Right lobe of liver (tissue), 6 donors: ENCODE measurements around the gene ADAMTS2. TPM values are rescaled to one million over a fixed set of nuclear protein-coding genes. Genes with fewer than 3 reads are reported as not detected.

Source experiments
- ATAC-seq, 4 donors: fragments of 200-7000 bp; cut with Tn5 transposase; one replicate each; pipeline ENCODE4 v1.9.1; 2020; ENCODE audit warnings: mild to moderate bottlenecking in 4 of 4, moderate library complexity in 4 of 4
- DNase-seq, 3 donors: peaks; one replicate each; pipeline ENCODE4 v3.0.0-alpha.2; 2020
- H3K27ac ChIP-seq, 3 donors: fragments of 200-600 bp; one replicate each; pipeline ENCODE4 v1.8.0; 2022
- H3K27me3 ChIP-seq, 2 donors: fragments of 200-600 bp; one replicate each; pipeline ENCODE4 v1.8.0; 2022
- H3K36me3 ChIP-seq, 4 donors: fragments of 200-600 bp; sonication (generic) in 1 of 4; one replicate each; pipeline versions ENCODE4 v1.5.1 to v1.8.0; 2017 to 2022; ENCODE audit warnings: control low read depth in 1 of 4
- H3K4me1 ChIP-seq, 4 donors: fragments of 200-600 bp; sonication (generic) in 1 of 4; one replicate each; pipeline versions ENCODE4 v1.5.1 to v1.8.0; 2017 to 2022; ENCODE audit warnings: control low read depth in 1 of 4
- H3K4me3 ChIP-seq, 3 donors: fragments of 200-600 bp; one replicate each; pipeline ENCODE4 v1.8.0; 2022
- H3K9me3 ChIP-seq, 4 donors: fragments of 200-600 bp; sonication (generic) in 1 of 4; one replicate each; pipeline versions ENCODE4 v1.5.1 to v1.8.0; 2017 to 2022; ENCODE audit warnings: control low read depth in 1 of 4
- CTCF ChIP-seq, 4 donors: fragments of 200-600 bp in 3 of 4; fragments of 450-650 bp in 1 of 4; IDR thresholded peaks; one replicate each; pipeline versions ENCODE4 v1.5.1 to v1.8.0; 2016 to 2022; ENCODE audit warnings: antibody characterized with exemption in 4 of 4, mild to moderate bottlenecking in 2 of 4
- POLR2A ChIP-seq: fragments of 450-650 bp; IDR thresholded peaks from one replicate; pipeline ENCODE4 v1.6.1; 2017; ENCODE audit warnings: antibody characterized with exemption, mild to moderate bottlenecking
- WGBS: methylation state at CpG from one replicate; pipeline ENCODE4 v1.1.6; 2018; ENCODE audit warnings: low coverage, low lambda C conversion rate; ENCODE audit not compliant: insufficient coverage; ENCODE audit errors: missing lambda C conversion rate; 5-methylcytosine and 5-hydroxymethylcytosine counted together
- intact Hi-C, 2 donors: fragments of 100-400 bp; cut with DNase I; formaldehyde crosslinking; loops; one replicate each; pipeline versions ENCODE4 v1.11.2 to v1.14.1; 2022
- total RNA-seq, 6 experiments: library from RNA; depleted of rRNA in 2 of 6; stranded (reverse); fragments of >200 nt in 2 of 6; fragmentation: NEBNext Ultra II Directional in 3 of 6; extraction: Animal tissue kit (Norgen Biotek cat#: 25700) in 3 of 6; gene quantifications; one replicate each; pipeline versions ENCODE4 v1.1.0 to v1.2.4, GENCODE V29; 2016 to 2023
- donor health status: DM: no; HTN: yes; CAD: no.
- donor health status: DM: no; HTN: no; CAD: no.
- donor health status: DM: no; HTN: no; CAD: no.
- donor health status: DM: no; HTN: yes; CAD: no.
- donor health status: DM: no; HTN: yes; CAD: no.

The ADAMTS2 gene
- total RNA-seq, 6 experiments from 2014 or later = 6.3 to 18.9 (median 13.5) TPM

DNA sequence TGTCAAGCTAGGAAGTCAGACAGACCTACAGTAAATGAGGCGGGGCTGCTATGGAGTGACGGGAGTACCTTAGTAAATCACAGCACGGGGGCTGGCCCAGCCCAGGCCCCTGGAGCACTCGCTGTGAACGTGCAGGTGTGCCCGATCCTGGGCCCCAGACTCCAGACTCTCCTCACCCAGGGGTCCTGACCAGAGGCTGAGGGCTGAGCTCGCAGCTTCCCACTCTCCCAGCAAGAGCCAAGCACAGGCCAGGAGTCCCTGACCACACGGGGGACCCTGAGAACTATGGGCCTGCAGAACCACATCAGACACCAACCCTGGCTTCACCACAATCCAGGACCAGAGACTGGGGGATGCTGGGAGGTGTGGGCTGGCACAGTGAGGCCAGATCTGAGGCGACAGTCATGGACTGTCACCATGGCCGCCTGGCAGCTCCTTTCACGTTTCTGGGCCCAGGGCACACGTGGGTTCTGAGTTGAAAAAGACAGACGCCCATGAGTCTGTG is 73.4 kb downstream of the ADAMTS2 start:
- ATAC-seq (no peak), DNase-seq (peak; percentile 11 to 47 (median 38))
- Histone ChIP-seq H3K4me3 (no peak overlapping the region), H3K36me3 (no peaks in the 10 kb centered on the region), H3K4me1 (no peaks in the 10 kb centered on the region), H3K9me3 (no peaks in the 10 kb centered on the region), H3K27me3 (no peaks in the 10 kb centered on the region), H3K27ac (no peak overlapping the region)
- TF ChIP-seq CTCF (IDR thresholded peaks at IDR 0.05) (no peak), POLR2A (no peak)
- WGBS = 93% methylated on average over 3 of the region's 13 CpGs
- intact Hi-C loops = no loop called here

DNA sequence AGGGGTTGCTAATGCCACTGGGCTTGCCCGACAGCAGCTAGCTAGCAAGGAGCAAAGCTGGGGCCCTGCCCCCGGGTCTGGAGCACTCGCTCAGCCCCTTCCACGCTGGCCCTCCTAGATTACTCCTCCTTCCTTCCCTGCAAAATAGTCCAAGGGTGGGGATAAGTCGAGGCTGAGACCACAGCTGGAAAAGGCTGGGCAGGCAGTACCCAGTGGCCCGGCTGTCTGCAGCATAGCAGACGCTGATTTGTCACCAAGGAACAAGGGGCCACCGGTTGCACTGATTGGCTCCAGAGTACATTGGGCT is 73.9 kb downstream of the ADAMTS2 start:
- Histone ChIP-seq H3K4me1 (no peaks in the 10 kb centered on the region), H3K9me3 (no peaks in the 10 kb centered on the region), H3K27ac (no peak overlapping the region), H3K36me3 (no peaks in the 10 kb centered on the region), H3K4me3 (no peak overlapping the region), H3K27me3 (no peaks in the 10 kb centered on the region)
- no peak for ATAC-seq
- no peak for TF ChIP-seq POLR2A
- TF ChIP-seq CTCF (IDR thresholded peaks at IDR 0.05) = no peak
- WGBS = no CpG with 5 or more reads among the region's 8 CpGs
- DNase-seq = peak in 2 of 3 donors; percentile 6 to 22
- intact Hi-C loops = no loop called here

DNA sequence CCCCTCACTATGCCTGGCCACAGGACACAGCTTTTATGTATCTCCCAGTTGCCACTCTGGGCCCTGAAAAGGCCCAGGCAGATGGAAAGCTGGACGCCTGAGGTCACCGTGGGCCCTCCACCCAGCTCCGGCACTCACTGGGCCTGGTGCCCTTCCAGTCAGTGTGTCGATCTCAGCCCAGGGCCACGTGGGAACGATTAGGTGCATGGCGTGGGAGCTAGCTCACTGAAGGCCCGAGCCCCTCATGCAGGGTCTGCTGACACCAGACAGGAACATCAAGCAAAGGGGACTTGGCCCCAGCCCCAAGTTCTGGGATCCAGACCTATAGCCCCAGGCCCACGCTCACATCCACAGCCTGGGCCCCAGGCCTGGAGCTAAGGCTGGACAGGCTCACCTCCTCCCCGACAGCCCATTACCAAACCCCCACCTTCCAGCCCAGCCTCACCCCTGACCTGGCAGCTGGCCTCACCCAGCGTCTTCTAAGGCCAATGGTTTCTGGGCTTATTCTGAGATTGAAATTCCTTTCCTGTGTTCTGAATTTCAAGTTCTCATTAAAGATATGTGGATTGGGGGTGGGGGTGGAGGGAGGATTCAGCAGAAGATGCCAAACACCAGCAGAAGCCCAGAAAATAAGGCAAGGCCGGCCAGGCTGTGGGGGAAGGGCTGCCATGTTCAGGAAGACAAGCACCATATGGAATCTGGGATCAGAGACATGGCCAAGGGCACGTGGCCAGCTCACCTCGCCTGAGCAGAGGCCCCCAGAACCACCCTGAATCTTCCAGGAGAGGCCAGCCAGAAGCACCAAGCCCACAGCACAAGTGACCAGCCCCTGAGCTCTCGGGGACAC is 74.5 kb downstream of the ADAMTS2 start:
- Histone ChIP-seq H3K27ac (no peak overlapping the region), H3K36me3 (no peaks in the 10 kb centered on the region), H3K4me1 (no peaks in the 10 kb centered on the region), H3K27me3 (no peaks in the 10 kb centered on the region), H3K9me3 (no peaks in the 10 kb centered on the region), H3K4me3 (no peak overlapping the region)
- DNase-seq (peak; percentile 14 to 51 (median 41)), ATAC-seq (no peak)
- TF ChIP-seq POLR2A (no peak), CTCF (IDR thresholded peaks at IDR 0.05) (no peak)
- intact Hi-C loops = no loop called here
- WGBS = 94% methylated on average over 2 of the region's 15 CpGs

DNA sequence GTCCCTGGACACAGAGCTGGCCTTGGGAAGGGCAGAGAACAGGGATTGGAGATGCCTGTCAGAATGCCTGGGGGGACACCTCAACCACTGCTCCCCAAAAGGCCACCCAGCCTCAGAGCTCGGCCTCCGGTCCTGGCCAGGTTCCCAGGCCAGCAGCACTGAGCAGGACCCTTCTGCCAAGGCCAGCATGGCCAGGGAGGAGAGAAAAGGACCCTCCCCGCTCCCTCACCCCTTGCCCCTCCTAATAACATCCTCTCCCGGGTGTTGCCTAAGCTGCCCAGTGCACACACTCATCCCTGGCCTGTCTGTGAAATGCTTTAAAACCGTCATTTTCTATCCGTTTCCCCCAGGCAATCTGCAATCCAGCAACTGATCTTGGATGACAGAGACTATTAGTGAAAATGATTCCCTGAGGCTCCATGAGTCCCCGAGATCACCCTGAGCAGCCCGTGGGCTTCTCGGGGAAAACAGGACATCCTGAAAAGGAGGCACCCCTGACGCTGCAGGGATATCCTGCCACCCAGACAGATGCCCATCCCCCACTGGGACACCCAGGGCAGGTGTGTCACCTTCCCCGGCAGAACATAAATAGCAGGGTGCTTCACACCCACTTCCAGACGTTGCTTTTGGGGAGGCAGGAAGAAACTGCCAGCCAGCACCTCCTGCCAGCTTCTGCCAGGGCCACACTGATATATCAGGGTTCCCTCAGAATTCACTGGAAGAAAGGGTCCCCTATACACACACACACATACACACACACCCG is 75.3 kb downstream of the ADAMTS2 start:
- Histone ChIP-seq H3K4me3 (no peak overlapping the region), H3K36me3 (no peaks in the 10 kb centered on the region), H3K4me1 (peaks cover 0 to 4% (median 0%) of the 10 kb centered on the region in 4 donors), H3K9me3 (no peaks in the 10 kb centered on the region), H3K27me3 (no peaks in the 10 kb centered on the region), H3K27ac (no peak overlapping the region)
- TF ChIP-seq POLR2A (no peak), CTCF (IDR thresholded peaks at IDR 0.05) (no peak)
- intact Hi-C loops = no loop called here
- peak in 2 of 3 donors; percentile 10 to 37 for DNase-seq
- 71% methylated on average over 5 of the region's 13 CpGs for WGBS
- ATAC-seq = no peak
